Activated CD4-positive, alpha-beta T cell treated with anti-CD3 and anti-CD28 coated beads, Interleukin-2, amount 50 U/mL, for 16 hours (primary cell): Measurements from ENCODE around the gene CSNK1D.
"Not testable (repeated sequence)": the region's sequence is repeated elsewhere in the genome, so short reads cannot be mapped to it uniquely, and the experiment has no call there.

Experiments
- DNase-seq: peaks from one replicate; pipeline ENCODE4 v3.0.0-alpha.2; 2020

CSNK1D gene

GRCh38 chr17:82212331-82213250 lies 60.9 kb downstream of the CSNK1D start, which contains the start of gene CCDC57:
Gene CCDC57 (minus strand): TSS chr17:82212842. CDS start chr17:82201944, 10,898 bp downstream.
- peak; percentile 81 for DNase-seq

- DNase-seq, result not testable (repeated sequence)
These were observed 62.8 kb downstream of the CSNK1D start for GRCh38 chr17:82210655-82211054.

GRCh38 chr17:82205720-82206508 lies 67.6 kb downstream of the CSNK1D start:
- peak; percentile 90 for DNase-seq

- DNase-seq, result peak; percentile 58
These were observed 68.4 kb downstream of the CSNK1D start for GRCh38 chr17:82204831-82205719.

- no peak for DNase-seq
These were observed 69.6 kb downstream of the CSNK1D start for GRCh38 chr17:82203920-82204319.

GRCh38 chr17:82202981-82203380 lies 70.5 kb downstream of the CSNK1D start:
- peak; percentile 33 for DNase-seq

GRCh38 chr17:82201498-82201910 lies 72.0 kb downstream of the CSNK1D start:
- DNase-seq, result no peak

GRCh38 chr17:82200743-82201497 lies 72.6 kb downstream of the CSNK1D start:
- DNase-seq, result peak; percentile 75

GRCh38 chr17:82200135-82200534 lies 73.4 kb downstream of the CSNK1D start:
- no peak for DNase-seq

- DNase-seq, result no peak
These were observed 74.0 kb downstream of the CSNK1D start for GRCh38 chr17:82199496-82199895.

GRCh38 chr17:82198092-82198491 lies 75.4 kb downstream of the CSNK1D start:
- DNase-seq, result no peak

GRCh38 chr17:82195675-82196672 lies 77.5 kb downstream of the CSNK1D start:
- no peak for DNase-seq

- DNase-seq, result no peak
These were observed 78.7 kb downstream of the CSNK1D start for GRCh38 chr17:82194765-82195164.

- DNase-seq, result no peak
These were observed 79.8 kb downstream of the CSNK1D start for GRCh38 chr17:82193520-82194220.

- not testable (repeated sequence) for DNase-seq
These were observed 80.5 kb downstream of the CSNK1D start for GRCh38 chr17:82193050-82193449.
